Stimulated activated CD4-positive, alpha-beta T cell treated with anti-CD3 and anti-CD28 coated beads, TNF-alpha, amount 100 ng/mL, for 4 hours (primary cell): Measurements from ENCODE around the gene METTL5.
"Not testable (repeated sequence)": the region's sequence is repeated elsewhere in the genome, so short reads cannot be mapped to it uniquely, and the experiment has no call there.

ENCODE experiments used
- DNase-seq, 3 experiments: peaks; one replicate each; pipeline ENCODE4 v3.0.0-alpha.2; 2020; ENCODE audit warnings: low read depth in 3 of 3

The METTL5 gene

DNA sequence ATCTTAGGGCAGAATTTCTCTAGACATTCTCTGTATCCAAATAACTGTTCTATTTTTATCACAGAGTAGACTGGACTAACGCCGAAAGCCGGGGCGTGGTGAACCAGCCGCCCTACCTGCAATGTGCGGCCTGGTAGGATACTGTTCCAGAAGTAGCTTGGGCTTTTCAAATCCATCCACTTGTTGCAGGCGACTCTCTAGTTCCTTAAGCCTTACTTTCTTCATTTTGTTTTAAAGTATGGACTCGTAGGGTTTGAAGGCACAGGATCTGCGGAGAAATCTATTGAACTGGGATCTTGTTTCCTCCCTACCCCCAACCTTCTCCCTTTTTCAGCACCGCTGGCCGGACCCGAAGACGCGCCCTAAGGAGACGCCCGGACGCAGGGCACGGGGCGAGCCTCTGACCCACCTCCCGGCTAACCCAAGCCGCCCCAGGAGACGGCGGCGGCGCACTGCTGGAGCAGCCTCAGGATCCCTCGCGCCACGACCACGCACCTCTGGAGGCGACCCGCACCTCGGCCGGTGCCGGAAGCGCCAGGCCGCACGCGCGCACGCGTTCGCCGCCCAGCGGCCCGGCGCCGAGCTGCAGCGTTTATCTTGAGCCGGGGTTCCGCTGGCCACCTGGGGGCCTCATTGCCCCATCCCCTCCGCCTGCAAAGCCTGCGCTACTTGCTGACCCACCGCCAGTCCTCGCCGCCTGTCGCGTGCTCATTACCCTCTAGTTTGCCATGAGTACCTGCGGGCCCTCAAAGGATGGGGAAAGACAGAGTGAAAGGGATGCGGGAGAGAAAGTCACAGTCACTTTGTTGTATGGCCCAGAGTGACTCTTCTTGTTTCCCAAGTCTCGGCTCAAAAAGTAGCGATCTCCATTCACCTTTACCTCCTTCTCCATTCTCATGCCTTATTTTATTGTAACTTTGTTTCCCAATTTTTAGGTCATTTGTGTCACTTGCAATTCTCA, at the start of gene METTL5:
Gene METTL5 (minus strand): TSS at position 533 of the 961 bp plus-strand sequence. CDS start 308 bp downstream, at position 225.
- peak; percentile 63 to 67 (median 65) for DNase-seq

DNA sequence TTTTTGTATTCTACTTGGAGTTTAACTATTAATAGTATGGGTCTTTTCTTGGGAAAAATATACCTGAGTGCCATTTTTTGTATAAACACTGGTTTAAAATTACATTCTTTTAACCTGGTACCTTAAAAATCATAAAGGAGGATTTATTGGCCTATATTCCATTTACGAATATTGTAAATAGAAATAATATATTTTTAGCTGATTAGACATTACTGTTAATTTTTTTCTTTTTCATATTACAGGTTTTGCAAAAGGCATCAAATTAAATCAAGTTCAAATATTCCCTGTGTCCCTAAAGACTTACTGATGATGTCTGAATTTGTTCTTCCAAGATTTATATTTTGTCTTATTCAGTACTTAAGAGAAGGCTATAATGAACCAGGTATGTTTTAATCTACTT, 47.3 kb upstream of the METTL5 start:
- DNase-seq = no peak

- DNase-seq = not testable (repeated sequence)
Observed at GRCh38 chr2:169871369-169871768, 46.7 kb upstream of the METTL5 start.

DNA sequence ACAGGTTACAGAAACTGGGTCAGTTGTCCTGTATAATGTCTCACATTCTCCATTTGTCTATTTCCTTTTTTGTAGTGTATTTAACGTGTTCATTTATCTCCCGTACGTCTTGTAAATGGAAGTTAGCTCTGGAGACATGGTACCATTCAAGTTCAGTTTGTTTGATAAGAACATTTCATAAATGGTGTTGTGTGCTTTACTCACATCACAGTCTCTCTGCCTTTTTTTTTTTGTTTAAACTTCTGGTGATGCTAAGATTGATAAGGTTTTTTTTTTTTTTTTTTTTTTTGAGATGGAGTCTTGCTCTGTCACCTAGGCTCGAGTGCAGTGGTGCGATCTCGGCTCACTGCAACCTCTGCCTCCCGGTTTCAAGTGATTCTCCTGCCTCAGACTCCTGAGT, 44.2 kb upstream of the METTL5 start:
- DNase-seq = no peak

DNA sequence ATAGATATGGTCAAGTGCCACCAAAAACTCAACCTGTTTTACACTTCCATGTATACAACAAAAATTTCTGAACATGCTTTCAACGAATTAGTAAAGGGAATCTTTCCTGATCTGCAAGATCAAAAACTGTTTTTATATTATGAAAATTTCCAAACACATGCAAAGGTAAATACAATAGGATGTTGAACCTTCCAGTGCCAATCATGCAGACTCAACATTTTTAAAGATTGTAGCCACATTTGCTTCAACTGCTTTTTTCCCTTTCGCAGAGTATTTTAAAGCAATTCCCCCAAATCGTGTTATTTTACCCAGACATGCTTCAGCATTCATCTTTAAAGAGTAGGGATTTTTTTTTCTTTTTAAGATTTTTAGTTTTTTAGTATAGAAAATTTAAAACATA, 42.9 kb upstream of the METTL5 start:
- DNase-seq = no peak

DNA sequence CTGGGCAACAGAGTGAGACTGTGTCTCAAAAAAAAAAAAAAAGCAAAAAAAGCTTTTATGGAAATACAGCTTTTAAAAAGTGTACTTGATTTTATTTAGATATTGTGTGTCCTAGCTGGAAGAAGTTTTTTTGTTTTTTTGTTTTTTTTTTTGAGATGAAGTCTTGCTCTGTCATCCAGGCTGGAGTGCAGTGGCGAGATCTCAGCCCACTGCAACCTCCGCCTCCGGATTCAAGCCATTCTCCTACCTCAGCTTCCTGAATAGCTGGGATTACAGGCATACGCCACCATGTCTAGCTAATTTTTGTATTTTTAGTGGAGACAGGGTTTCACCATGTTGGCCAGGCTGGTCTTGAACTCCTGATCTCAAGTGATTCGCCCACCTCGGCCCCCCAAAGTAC, 41.5 kb upstream of the METTL5 start:
- DNase-seq = not testable (repeated sequence)

DNA sequence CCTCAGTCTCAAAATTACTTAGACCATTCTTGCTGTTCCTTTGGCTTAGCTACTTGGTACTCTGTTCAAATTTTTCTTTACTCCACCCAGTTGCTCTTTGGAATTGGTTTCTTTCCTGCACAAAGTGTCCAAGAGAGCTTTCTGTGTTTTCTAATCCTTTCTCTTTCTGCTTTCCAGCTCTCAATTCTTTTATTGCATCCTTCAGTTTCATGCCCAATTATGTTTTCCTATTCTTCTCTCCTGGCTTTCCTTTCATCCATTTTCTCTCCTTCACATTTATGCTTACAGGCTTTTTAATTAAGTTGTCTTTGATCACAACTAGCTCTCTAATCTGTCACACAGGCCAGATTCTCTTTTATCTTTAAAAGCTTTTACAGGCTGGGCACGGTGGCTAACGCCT, 40.8 kb upstream of the METTL5 start:
- DNase-seq = no peak

DNA sequence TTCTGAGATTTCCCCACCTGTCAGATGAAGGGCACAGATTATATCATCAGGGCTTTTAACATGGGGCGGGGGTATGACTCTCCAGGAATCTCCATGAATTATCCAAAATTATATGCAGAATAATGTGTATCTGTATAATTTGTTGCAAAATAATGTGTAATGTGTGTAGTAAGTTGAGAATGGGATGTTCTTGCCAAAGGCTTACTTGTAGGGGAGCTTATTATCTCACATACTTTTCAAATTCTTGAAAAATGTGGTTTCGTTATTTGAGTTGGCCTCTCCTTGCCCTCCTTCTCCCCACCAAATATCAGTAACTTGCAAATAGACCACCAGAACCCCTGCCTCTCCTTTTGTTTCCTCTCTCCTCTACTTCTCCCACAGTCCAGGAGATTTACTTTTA, 38.1 kb upstream of the METTL5 start:
- DNase-seq = no peak

GRCh38 chr2:169860149-169860548, 35.4 kb upstream of the METTL5 start:
- DNase-seq = no peak

DNA sequence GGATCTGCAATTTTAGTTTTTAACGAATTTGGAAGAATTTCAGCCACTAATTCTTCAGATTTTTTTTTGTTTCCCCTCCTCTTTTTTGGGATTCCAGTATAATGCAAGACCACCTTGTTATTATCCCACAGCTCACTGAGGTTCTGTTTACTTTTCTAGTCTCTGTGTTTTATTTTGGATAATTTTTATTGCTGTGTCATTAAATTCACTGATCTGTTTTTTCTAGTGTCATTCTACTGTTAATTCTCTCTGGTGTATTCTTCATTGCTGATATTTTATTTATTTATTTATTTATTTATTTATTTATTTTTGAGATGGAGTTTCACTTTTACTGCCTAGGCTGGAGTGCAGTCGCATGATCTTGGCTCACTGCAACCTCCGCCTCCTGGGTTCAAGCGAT, 34.7 kb upstream of the METTL5 start:
- DNase-seq = no peak

DNA sequence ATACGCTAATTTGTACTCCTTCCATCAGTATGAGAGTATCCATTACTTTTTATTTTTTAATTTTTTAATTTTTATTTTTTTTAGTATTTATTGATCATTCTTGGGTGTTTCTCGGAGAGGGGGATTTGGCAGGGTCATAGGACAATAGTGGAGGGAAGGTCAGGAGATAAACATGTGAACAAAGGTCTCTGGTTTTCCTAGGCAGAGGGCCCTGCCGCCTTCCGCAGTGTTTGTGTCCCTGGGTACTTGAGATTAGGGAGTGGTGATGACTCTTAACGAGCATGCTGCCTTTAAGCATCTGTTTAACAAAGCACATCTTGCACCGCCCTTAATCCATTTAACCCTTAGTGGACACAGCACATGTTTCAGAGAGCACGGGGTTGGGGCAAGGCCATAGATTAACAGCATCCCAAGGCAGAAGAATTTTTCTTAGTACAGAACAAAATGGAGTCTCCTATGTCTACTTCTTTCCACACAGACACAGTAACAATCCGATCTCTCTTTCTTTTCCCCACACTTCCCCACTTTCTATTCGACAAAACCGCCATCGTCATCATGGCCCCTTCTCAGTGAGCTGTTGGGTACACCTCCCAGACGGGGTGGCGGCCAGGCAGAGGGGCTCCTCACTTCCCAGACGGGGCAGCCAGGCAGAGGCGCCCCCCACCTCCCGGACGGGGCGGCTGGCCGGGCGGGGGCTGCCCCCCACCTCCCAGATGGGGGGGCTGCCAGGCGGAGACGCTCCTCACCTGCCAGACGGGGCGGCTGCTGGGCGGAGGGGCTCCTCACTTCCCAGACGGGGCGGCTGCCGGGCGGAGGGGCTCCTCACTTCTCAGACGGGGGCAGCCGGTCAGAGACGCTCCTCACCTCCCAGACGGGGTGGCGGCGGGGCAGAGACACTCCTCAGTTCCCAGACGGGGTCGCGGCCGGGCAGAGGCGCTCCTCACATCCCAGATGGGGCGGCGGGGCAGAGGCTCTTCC, 30.9 kb upstream of the METTL5 start:
- not testable (repeated sequence) for DNase-seq

DNA sequence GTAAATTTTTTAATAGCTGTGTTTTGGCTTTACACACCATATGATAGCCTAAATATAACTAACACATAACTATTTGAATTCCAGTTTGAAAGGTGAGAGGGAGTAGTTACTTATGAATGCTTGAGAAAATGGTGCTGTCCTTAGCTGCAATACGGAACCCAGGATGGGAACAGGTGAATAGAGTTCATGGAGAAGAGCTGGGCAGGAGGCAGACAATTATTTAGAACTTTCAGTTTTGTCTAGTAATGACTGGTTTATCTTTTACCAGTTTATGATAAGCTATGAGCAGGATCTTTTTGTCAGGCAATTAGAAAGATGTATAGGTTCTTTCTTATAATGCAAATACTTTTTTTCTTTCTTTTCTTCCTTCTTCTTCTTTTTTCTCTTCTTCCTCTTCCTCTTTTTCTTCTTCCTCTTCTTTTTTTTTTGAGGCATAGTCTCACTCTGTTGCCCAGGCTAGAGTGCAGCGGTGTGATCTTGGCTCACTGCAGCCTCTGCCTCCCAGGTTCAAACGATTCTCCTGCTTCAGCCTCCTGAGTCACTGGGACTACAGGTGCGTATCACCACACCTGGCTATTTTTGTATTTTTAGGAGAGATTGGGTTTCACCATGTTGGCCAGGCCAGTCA, 28.4 kb upstream of the METTL5 start:
- no peak for DNase-seq

- no peak for DNase-seq
Observed at GRCh38 chr2:169849710-169850109, 25.0 kb upstream of the METTL5 start.

DNA sequence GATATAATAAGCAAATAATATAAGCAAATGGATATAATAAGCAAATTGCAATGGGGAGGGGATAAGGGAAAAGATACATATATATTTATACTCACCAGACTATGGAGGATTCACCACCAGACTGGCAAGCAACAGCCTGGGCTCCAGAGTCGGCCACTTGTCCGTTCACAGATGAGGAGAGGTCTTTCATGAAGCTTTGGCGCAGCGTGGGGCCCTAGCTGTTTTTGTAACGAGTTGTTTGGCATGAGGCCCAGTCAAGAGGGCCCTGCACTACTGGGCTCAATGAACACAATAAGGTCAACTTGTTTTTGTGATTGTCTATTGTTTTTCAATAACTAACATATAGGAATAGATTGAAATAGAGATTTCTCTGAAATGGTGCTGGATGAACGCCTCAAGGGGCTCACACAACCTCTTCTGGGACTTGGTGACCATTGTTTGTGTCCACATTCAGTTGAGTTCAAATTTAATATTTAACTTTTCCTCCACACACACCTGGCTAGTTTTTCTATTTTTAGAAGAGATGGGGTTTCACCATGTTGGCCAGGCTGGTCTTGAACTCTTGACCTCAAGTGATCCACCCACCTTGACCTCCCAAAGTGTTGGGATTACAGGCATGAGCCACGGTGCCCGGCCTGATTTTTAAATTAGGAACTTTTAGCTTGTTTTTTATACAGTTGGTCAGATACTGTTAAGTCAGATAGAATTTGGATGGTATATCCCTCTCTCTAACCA, 24.4 kb upstream of the METTL5 start:
- DNase-seq = not testable (repeated sequence)

- DNase-seq = no peak
Observed at GRCh38 chr2:169845016-169845415, 20.3 kb upstream of the METTL5 start.

GRCh38 chr2:169841625-169842024, 16.9 kb upstream of the METTL5 start:
- DNase-seq = not testable (repeated sequence)

- no peak for DNase-seq
Observed at GRCh38 chr2:169840747-169841142, 16.0 kb upstream of the METTL5 start.

DNA sequence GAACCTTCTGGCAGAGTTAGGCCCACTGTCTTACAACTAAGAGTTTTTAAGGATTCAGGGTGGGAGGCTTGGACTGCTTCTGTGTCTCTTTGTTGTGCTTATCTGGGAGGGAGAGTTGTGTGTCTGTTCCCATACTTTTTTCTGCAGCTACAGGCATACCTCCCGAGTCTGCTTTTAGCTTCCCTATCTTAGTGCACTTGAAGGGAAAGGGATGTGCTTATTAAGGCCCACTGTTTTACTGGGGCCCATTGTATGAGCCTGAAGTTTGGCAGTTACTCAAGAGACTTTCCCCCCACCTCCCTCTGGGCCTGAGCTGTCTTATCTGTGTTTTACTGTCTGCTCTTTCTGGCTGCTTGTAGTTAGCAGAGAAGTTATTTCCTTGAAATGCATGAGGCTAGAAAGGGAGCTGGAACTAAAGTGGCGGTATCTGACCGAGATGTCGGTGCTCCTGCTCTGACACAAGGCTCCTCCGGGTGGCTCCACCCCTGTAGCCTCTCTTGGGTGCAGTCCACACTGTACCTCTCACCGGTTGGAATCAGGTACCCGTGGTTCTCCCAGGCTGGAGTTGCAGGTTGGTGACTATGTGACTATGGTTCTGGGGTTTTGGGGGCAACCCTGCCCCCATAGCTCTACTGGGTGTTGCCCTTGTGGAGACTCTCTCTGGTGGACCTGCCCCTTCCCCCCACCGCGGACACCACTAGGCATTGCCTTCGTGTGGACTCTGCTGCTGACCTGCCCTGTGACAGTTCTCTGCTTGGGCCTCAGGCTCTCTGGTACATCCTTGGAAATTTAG, 15.4 kb upstream of the METTL5 start:
- no peak for DNase-seq

GRCh38 chr2:169838743-169839489, 14.2 kb upstream of the METTL5 start:
- DNase-seq = no peak

GRCh38 chr2:169834401-169834800, 9.7 kb upstream of the METTL5 start:
- DNase-seq = no peak
